ENCODE results near the gene TTLL8. TPM values are rescaled to one million over a fixed set of nuclear protein-coding genes. Genes with fewer than 3 reads are reported as not detected.

The TTLL8 gene
- total RNA-seq, 6 experiments from 2014 or later, result not detected

DNA sequence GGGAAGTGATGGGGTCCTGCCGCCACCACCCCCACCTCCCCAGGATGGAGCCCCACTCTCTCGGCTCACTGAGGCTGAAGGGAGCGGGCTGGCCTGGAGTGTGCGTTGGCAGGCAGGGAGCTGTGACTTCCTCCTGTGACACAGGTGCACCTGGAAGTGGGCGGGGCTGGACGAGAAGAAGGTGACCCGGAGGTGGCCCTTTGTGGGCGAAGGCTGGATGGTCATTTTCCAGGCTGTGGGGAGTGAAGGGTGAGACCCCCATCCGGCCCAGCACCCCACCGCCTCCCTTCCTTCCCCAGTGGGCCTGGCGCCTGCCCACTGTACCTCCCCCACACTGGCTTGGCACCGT is 60.9 kb downstream of the TTLL8 start:
- no peaks in the 10 kb centered on the region for H3K27me3 ChIP-seq
- no peak for ATAC-seq
- no peaks in the 10 kb centered on the region for H3K9me3 ChIP-seq
- intact Hi-C loops (cut with DNase I), result loop anchor here in 1 of 2 donors (10.0 kb wide), 1 partner anchor 62 kb away; no protein-coding TSS in a partner anchor
- H3K36me3 ChIP-seq, result no peaks in the 10 kb centered on the region
- no peak overlapping the region for H3K27ac ChIP-seq
- H3K4me1 ChIP-seq, result no peaks in the 10 kb centered on the region
- WGBS (ENCODE audit: insufficient coverage, low coverage, low lambda C conversion rate, missing lambda C conversion rate), result 83% methylated on average over 8 of the region's 12 CpGs
- no peak overlapping the region for H3K4me3 ChIP-seq
- TF ChIP-seq, protein P1, sequence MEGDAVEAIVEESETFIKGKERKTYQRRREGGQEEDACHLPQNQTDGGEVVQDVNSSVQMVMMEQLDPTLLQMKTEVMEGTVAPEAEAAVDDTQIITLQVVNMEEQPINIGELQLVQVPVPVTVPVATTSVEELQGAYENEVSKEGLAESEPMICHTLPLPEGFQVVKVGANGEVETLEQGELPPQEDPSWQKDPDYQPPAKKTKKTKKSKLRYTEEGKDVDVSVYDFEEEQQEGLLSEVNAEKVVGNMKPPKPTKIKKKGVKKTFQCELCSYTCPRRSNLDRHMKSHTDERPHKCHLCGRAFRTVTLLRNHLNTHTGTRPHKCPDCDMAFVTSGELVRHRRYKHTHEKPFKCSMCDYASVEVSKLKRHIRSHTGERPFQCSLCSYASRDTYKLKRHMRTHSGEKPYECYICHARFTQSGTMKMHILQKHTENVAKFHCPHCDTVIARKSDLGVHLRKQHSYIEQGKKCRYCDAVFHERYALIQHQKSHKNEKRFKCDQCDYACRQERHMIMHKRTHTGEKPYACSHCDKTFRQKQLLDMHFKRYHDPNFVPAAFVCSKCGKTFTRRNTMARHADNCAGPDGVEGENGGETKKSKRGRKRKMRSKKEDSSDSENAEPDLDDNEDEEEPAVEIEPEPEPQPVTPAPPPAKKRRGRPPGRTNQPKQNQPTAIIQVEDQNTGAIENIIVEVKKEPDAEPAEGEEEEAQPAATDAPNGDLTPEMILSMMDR (IDR thresholded peaks at IDR 0.05), result no peak
- no peak for TF ChIP-seq POLR2A (IDR thresholded peaks at IDR 0.05)
- peak in 1 of 3 donors; percentile 21 for DNase-seq

DNA sequence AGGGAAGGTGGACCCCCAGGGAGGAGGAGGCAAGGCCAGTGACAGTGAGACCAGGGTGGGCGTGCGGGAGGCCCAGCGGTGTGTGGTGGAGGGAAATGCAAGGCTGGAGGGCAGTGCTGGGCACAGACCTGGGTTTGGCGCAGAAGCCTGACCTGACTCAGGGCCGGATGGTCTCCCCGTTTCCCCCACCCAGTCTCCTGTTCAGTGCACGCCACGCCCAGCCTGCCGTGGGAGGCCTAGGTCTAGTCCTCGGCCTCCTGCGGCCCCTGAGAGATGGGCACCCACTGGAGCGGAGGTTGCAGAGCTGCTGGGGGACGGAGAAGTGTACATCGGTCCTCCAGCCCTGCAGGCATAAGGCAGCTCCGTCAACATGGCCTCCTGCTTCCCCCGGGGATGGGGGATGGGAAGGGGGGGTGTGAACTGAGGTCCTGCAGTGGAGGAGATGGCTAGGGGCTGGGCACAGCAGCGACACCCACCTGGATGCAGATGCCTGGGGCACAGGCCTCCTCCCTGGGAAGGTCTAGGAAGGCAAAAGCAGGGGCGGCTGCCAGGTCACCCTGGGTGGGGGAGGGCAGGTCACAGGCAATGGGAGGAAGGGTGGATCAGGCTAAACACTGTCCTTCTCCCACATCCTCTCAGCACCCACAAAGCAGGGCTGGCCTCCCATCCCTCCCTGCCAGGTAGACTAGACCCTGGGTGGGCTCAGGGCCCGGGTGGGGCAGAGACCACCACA is 61.4 kb downstream of the TTLL8 start:
- intact Hi-C loops (cut with DNase I), result loop anchor here in 1 of 2 donors (10.0 kb wide), 1 partner anchor 62 kb away; no protein-coding TSS in a partner anchor
- Histone ChIP-seq H3K4me1 (no peaks in the 10 kb centered on the region), H3K27me3 (no peaks in the 10 kb centered on the region), H3K9me3 (no peaks in the 10 kb centered on the region), H3K36me3 (no peaks in the 10 kb centered on the region), H3K4me3 (no peak overlapping the region), H3K27ac (no peak overlapping the region)
- WGBS (ENCODE audit: insufficient coverage, low coverage, low lambda C conversion rate, missing lambda C conversion rate), result 74% methylated on average over 3 of the region's 19 CpGs
- TF ChIP-seq POLR2A (IDR thresholded peaks at IDR 0.05), result no peak
- TF ChIP-seq, protein P1 (IDR thresholded peaks at IDR 0.05), result no peak
- ATAC-seq, result no peak
- no peak for DNase-seq

DNA sequence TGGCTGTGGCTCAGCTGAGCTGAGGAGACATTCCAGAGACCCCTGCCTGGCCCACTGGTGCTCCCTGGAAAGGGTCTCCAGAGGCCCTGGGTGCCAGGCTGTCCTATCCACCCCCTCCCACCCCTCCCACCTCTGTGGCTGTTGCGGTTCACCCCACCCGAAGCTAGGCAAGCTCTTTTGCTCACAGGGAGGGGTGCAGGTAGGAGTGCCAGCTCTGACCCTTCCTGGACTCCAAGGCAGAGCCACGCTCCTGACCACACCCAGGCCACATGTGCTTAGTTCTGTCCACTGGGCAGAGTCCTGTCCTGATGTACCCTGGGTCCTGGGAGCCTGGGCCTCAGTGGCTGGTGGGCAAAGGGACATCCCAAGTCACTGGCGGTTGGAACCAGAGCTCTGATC is 62.0 kb downstream of the TTLL8 start:
- Histone ChIP-seq H3K4me3 (no peak overlapping the region), H3K9me3 (no peaks in the 10 kb centered on the region), H3K27ac (no peak overlapping the region), H3K27me3 (no peaks in the 10 kb centered on the region), H3K36me3 (no peaks in the 10 kb centered on the region), H3K4me1 (no peaks in the 10 kb centered on the region)
- no CpG with 5 or more reads among the region's 4 CpGs for WGBS (ENCODE audit: insufficient coverage, low coverage, low lambda C conversion rate, missing lambda C conversion rate)
- ATAC-seq (peak in 3 of 4 donors; percentile 7 to 19 (median 10)), DNase-seq (peak in 1 of 3 donors; percentile 25)
- no peak for TF ChIP-seq POLR2A (IDR thresholded peaks at IDR 0.05)
- TF ChIP-seq, protein P1 (IDR thresholded peaks at IDR 0.05), result no peak
- intact Hi-C loops (cut with DNase I), result loop anchor here in 1 of 2 donors (10.0 kb wide), 1 partner anchor 61 kb away; no protein-coding TSS in a partner anchor

DNA sequence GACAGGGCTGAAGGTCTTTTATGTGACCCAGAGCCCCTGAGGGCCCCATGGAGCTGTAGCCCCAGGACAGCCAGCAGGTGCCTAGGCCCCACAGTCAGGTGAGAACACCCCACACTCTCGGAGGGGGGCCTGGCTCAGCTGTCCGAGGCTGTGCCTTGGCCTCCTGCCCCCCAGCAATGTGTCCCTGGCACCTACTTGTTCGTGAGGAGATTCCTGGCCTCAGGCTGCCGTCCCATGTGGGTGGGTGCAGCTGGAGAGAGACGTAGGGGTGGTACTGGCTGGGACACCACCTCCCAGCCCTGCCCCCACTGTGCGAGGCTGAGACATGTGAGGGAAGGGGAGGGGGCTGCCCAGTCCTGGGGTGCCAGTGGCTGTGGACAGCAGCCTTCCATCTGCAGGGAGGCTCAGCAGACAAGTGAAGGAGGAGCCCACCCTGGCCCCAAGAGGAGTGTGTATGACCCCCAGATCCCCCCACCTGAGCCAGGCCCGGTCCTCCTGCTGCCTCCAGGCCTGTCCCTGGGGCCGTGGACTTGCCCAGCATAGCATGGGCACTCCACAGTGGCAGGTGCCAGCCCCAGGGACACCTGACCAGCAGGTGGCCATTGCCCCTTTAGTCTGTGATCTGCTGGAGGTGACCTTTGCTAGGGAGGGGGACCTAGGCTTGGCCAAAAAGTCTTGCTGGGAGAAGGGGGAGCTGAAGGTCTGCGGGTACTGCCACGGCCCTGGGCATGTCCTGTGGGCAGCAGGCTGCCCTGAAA is 62.6 kb downstream of the TTLL8 start:
- Histone ChIP-seq H3K4me1 (no peaks in the 10 kb centered on the region), H3K4me3 (no peak overlapping the region), H3K27ac (no peak overlapping the region), H3K36me3 (no peaks in the 10 kb centered on the region), H3K27me3 (no peaks in the 10 kb centered on the region), H3K9me3 (no peaks in the 10 kb centered on the region)
- WGBS (ENCODE audit: insufficient coverage, low coverage, low lambda C conversion rate, missing lambda C conversion rate), result 33% methylated on average over 1 of the region's 10 CpGs
- DNase-seq, result no peak
- TF ChIP-seq, protein P1 (IDR thresholded peaks at IDR 0.05), result no peak
- TF ChIP-seq POLR2A (IDR thresholded peaks at IDR 0.05), result no peak
- ATAC-seq, result no peak
- intact Hi-C loops (cut with DNase I), result loop anchor here in 1 of 2 donors (10.0 kb wide), 1 partner anchor 61 kb away; no protein-coding TSS in a partner anchor
